Thoracic aorta (tissue), 2 donors: ENCODE results near the gene EFCC1. TPM values are rescaled to one million over a fixed set of nuclear protein-coding genes. Genes with fewer than 3 reads are reported as not detected.

ENCODE experiments used
- ATAC-seq: fragments of 150-250 bp; one replicate; pipeline ENCODE4 v1.8.0; 2017; ENCODE audit warnings: low read depth; ENCODE audit not compliant: insufficient number of reproducible peaks, low FRiP score
- DNase-seq: peaks from one replicate; pipeline ENCODE4 v3.0.0-alpha.2; 2020; ENCODE audit warnings: low spot score
- H3K27ac ChIP-seq, 2 donors: fragments of 200-600 bp; sonication (generic); 1 replicate in 1 of 2; 2 replicates in 1 of 2; pipeline ENCODE4 v1.5.1; 2016; ENCODE audit warnings: mild to moderate bottlenecking in 2 of 2, moderate library complexity in 2 of 2
- H3K27me3 ChIP-seq: fragments of 200-600 bp; sonication (generic); replicated peaks from 2 replicates; pipeline ENCODE4 v1.6.0; 2016; ENCODE audit warnings: mild to moderate bottlenecking; ENCODE audit not compliant: insufficient read depth
- H3K36me3 ChIP-seq: fragments of 200-600 bp; sonication (generic); one replicate; pipeline ENCODE4 v1.5.1; 2016
- H3K4me1 ChIP-seq, 2 donors: fragments of 200-600 bp; sonication (generic); 1 replicate in 1 of 2; 2 replicates in 1 of 2; pipeline versions ENCODE4 v1.5.1 to v1.6.0; 2016; ENCODE audit warnings: low read depth in 2 of 2, mild to moderate bottlenecking in 1 of 2; ENCODE audit not compliant: control insufficient read depth in 1 of 2
- H3K4me3 ChIP-seq: fragments of 200-600 bp; sonication (generic); 2 replicates; pipeline ENCODE4 v1.5.1; 2016; ENCODE audit warnings: mild to moderate bottlenecking
- H3K9me3 ChIP-seq: fragments of 200-600 bp; sonication (generic); 2 replicates; pipeline ENCODE4 v1.5.1; 2016
- CTCF ChIP-seq: fragments of 200-600 bp; sonication (generic); IDR thresholded peaks from one replicate; pipeline ENCODE4 v1.5.1; 2019; ENCODE audit warnings: antibody characterized with exemption
- total RNA-seq, 2 donors: library from RNA; depleted of rRNA; stranded (reverse); fragments of >200 nt; gene quantifications; one replicate each; pipeline versions ENCODE4 v1.1.0 to v1.2.3, GENCODE V29; 2016

The EFCC1 gene
- total RNA-seq, 2 donors from 2014 or later, result 1.4 TPM; not detected in 1

- Histone ChIP-seq H3K9me3 (no peaks in the 10 kb centered on the region), H3K36me3 (no peaks in the 10 kb centered on the region), H3K27me3 (no peaks in the 10 kb centered on the region), H3K4me3 (no peak overlapping the region), H3K4me1 (peaks cover 0 to 7% of the 10 kb centered on the region in 2 donors), H3K27ac (no peak overlapping the region)
- ATAC-seq (no peak), DNase-seq (no peak)
- no peak for TF ChIP-seq CTCF
Observed at GRCh38 chr3:129061023-129061887, 60.2 kb downstream of the EFCC1 start.

GRCh38 chr3:129061888-129062834 is 61.1 kb downstream of the EFCC1 start:
- DNase-seq (no peak), ATAC-seq (no peak)
- Histone ChIP-seq H3K27me3 (no peaks in the 10 kb centered on the region), H3K27ac (no peak overlapping the region), H3K36me3 (no peaks in the 10 kb centered on the region), H3K4me1 (peaks cover 0 to 7% of the 10 kb centered on the region in 2 donors), H3K9me3 (no peaks in the 10 kb centered on the region), H3K4me3 (no peak overlapping the region)
- TF ChIP-seq CTCF, result no peak

GRCh38 chr3:129063091-129063640 is 62.1 kb downstream of the EFCC1 start:
- no peak for DNase-seq
- H3K4me3 ChIP-seq, result no peak overlapping the region

GRCh38 chr3:129063841-129064482 is 62.9 kb downstream of the EFCC1 start:
- Histone ChIP-seq H3K9me3 (no peaks in the 10 kb centered on the region), H3K27me3 (no peaks in the 10 kb centered on the region), H3K4me3 (no peak overlapping the region), H3K4me1 (peaks cover 0 to 5% of the 10 kb centered on the region in 2 donors), H3K36me3 (no peaks in the 10 kb centered on the region), H3K27ac (no peak overlapping the region)
- no peak for DNase-seq
- no peak for TF ChIP-seq CTCF
- ATAC-seq, result no peak

More at GRCh38 chr3:129063091-129063640, 62.1 kb downstream of the EFCC1 start:
- ATAC-seq, result no peak
- no peak overlapping the region for H3K27ac ChIP-seq
- no peak for TF ChIP-seq CTCF
- no peaks in the 10 kb centered on the region for H3K27me3 ChIP-seq
- no peaks in the 10 kb centered on the region for H3K36me3 ChIP-seq
- no peaks in the 10 kb centered on the region for H3K9me3 ChIP-seq
- H3K4me1 ChIP-seq, result peaks cover 0 to 6% of the 10 kb centered on the region in 2 donors
